Common myeloid progenitor, CD34-positive (primary cell): ENCODE results near the gene LRRC4C.

Experiments used
- CTCF ChIA-PET: fragments of 350-600 bp; sonication (Branson Sonifier 250); formaldehyde crosslinking; loops from one replicate; lab custom pipeline; 2021; ENCODE audit warnings: antibody characterized with exemption; lab: Charles Lee
- POLR2A ChIA-PET: fragments of 350-600 bp; sonication (Branson Sonifier 250); formaldehyde crosslinking; loops from one replicate; lab custom pipeline; 2021; ENCODE audit warnings: antibody characterized with exemption; lab: Charles Lee
- DNase-seq, 3 donors: peaks; one replicate each; pipeline versions ENCODE4 v3.0.0 to v3.0.0-alpha.2; 2013
- H3K27ac ChIP-seq, 2 experiments: 1 replicate in 1 of 2; 2 replicates in 1 of 2; pipeline ENCODE4 v1.7.0; 2013; ENCODE audit warnings: inconsistent platforms in 2 of 2, low read length in 2 of 2, mild to moderate bottlenecking in 2 of 2, low read depth in 1 of 2, moderate library complexity in 1 of 2; ENCODE audit not compliant: severe bottlenecking in 2 of 2, insufficient read depth in 1 of 2, poor library complexity in 1 of 2
- H3K27me3 ChIP-seq, 5 experiments: replicated peaks in 2 of 5; 1 replicate in 3 of 5; 2 replicates in 2 of 5; pipeline versions ENCODE4 v1.6.1 to v1.7.0; 2013; ENCODE audit warnings: low read length in 4 of 5, mild to moderate bottlenecking in 2 of 5, moderate library complexity in 2 of 5, inconsistent platforms in 1 of 5; ENCODE audit not compliant: insufficient read depth in 5 of 5, control insufficient read depth in 4 of 5
- H3K36me3 ChIP-seq, 4 experiments: 1 replicate in 2 of 4; 2 replicates in 2 of 4; pipeline versions ENCODE4 v1.6.1 to v1.7.0; 2013; ENCODE audit warnings: low read length in 3 of 4, control low read depth in 1 of 4, mild to moderate bottlenecking in 1 of 4; ENCODE audit not compliant: control insufficient read depth in 4 of 4, insufficient read depth in 4 of 4
- H3K4me1 ChIP-seq, 4 experiments: 1 replicate in 3 of 4; 2 replicates in 1 of 4; pipeline versions ENCODE4 v1.6.1 to v1.7.1; 2013; ENCODE audit warnings: low read length in 3 of 4, mild to moderate bottlenecking in 3 of 4, control low read depth in 1 of 4, inconsistent platforms in 1 of 4, moderate library complexity in 1 of 4; ENCODE audit not compliant: control insufficient read depth in 4 of 4, insufficient read depth in 4 of 4; ENCODE audit errors: control extremely low read depth in 1 of 4
- H3K4me3 ChIP-seq, 7 experiments: 1 replicate in 4 of 7; 2 replicates in 3 of 7; pipeline versions ENCODE4 v1.5.1 to v1.7.0; 2013; ENCODE audit warnings: mild to moderate bottlenecking in 7 of 7, low read length in 6 of 7, moderate library complexity in 6 of 7, inconsistent platforms in 2 of 7, low read depth in 2 of 7, control low read depth in 1 of 7; ENCODE audit not compliant: insufficient read depth in 4 of 7, control insufficient read depth in 1 of 7; ENCODE audit errors: extremely low read depth in 1 of 7
- H3K9me3 ChIP-seq, 5 experiments: 1 replicate in 4 of 5; 2 replicates in 1 of 5; pipeline versions ENCODE4 v1.6.1 to v1.7.1; 2013; ENCODE audit warnings: low read length in 4 of 5, mild to moderate bottlenecking in 2 of 5, inconsistent platforms in 1 of 5, low read depth in 1 of 5, moderate library complexity in 1 of 5; ENCODE audit not compliant: control insufficient read depth in 4 of 5, insufficient read depth in 2 of 5; ENCODE audit errors: control extremely low read depth in 1 of 5
- WGBS: methylation state at CpG from one replicate; pipeline ENCODE4 v1.1.5; 2013; ENCODE audit not compliant: insufficient coverage; 5-methylcytosine and 5-hydroxymethylcytosine counted together

Gene LRRC4C

GRCh38 chr11:40321537-40321936, 1137.9 kb downstream of the LRRC4C start:
- Histone ChIP-seq H3K36me3 (no peaks in the 10 kb centered on the region), H3K9me3 (no peaks in the 10 kb centered on the region), H3K27me3 (peaks cover 0 to 2% (median 0%) of the 10 kb centered on the region in 5 experiments), H3K27ac (no peak overlapping the region), H3K4me1 (no peaks in the 10 kb centered on the region), H3K4me3 (no peak overlapping the region)
- DNase-seq, result no peak
- CTCF ChIA-PET, result interaction anchor here (1.5 kb wide), 1 partner anchor 14 kb away, joined by 3 read pairs; no protein-coding TSS in a partner anchor
- no CpG with 5 or more reads among the region's 1 CpG for WGBS
- POLR2A ChIA-PET, result no interaction called here

DNA sequence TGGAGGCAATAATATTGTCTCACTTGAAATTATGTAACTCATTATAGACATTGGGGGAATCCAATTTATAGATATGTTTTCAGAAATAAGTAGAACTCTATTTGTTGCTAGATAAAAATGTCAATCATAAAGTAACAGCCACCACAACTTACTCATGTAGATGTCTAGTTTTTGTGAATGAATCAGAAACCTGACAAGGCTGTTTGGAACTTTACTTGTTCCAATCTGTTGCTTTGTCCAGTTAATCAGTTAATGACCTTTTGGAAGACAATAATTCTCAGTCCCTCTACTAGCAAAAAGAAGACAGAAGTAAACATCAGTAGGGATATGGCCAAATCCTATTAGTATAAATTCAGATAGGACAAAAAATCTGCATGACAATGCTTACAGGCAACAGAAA, 1143.3 kb downstream of the LRRC4C start:
- Histone ChIP-seq H3K4me3 (no peak overlapping the region), H3K36me3 (no peaks in the 10 kb centered on the region), H3K9me3 (no peaks in the 10 kb centered on the region), H3K27ac (no peak overlapping the region), H3K27me3 (peaks cover 0 to 2% (median 0%) of the 10 kb centered on the region in 5 experiments), H3K4me1 (no peaks in the 10 kb centered on the region)
- POLR2A ChIA-PET, result no interaction called here
- no peak for DNase-seq
- CTCF ChIA-PET, result interaction anchor here (2.4 kb wide), 1 partner anchor 9 kb away, joined by 11 read pairs; no protein-coding TSS in a partner anchor

DNA sequence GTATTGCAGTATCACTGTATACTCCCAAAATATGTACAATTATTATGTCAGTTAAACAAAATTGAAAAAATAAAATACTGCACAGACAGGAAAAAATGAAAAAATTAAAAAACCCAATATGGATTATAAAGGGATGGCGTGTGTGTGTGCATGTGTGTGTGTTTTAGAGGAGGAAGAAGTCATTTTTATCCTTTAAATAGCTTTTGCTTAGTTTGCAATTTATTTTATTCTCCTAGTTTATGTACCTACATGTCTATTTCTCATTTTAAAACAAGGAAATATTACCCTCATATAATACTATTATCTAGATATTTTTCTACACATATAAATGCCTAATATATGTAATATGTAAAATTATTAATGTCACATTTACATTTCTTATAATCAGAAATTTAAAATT, 1144.3 kb downstream of the LRRC4C start:
- Histone ChIP-seq H3K4me1 (no peaks in the 10 kb centered on the region), H3K27ac (no peak overlapping the region), H3K27me3 (peaks cover 0 to 2% (median 0%) of the 10 kb centered on the region in 5 experiments), H3K9me3 (no peaks in the 10 kb centered on the region), H3K4me3 (no peak overlapping the region), H3K36me3 (no peaks in the 10 kb centered on the region)
- POLR2A ChIA-PET, result no interaction called here
- DNase-seq, result no peak
- no CpG with 5 or more reads among the region's 1 CpG for WGBS
- CTCF ChIA-PET, result interaction anchor here (0.6 kb wide), 1 partner anchor 9 kb away, joined by 3 read pairs; no protein-coding TSS in a partner anchor

GRCh38 chr11:40314327-40314726, 1145.1 kb downstream of the LRRC4C start:
- CTCF ChIA-PET, result no interaction called here
- POLR2A ChIA-PET, result no interaction called here
- Histone ChIP-seq H3K4me1 (no peaks in the 10 kb centered on the region), H3K27ac (no peak overlapping the region), H3K27me3 (peaks cover 0 to 2% (median 0%) of the 10 kb centered on the region in 5 experiments), H3K36me3 (no peaks in the 10 kb centered on the region), H3K4me3 (no peak overlapping the region), H3K9me3 (no peaks in the 10 kb centered on the region)
- no peak for DNase-seq
- no CpG with 5 or more reads among the region's 2 CpGs for WGBS

GRCh38 chr11:40306938-40307548, 1152.4 kb downstream of the LRRC4C start:
- ChIA-PET CTCF (interaction anchor here (0.9 to 6.8 kb wide), 5 partner anchors 10 to 25 kb away, joined by 3 to 48 read pairs (median 4); no protein-coding TSS in a partner anchor), POLR2A (no interaction called here)
- Histone ChIP-seq H3K4me3 (no peak overlapping the region), H3K36me3 (no peaks in the 10 kb centered on the region), H3K9me3 (no peaks in the 10 kb centered on the region), H3K27ac (no peak overlapping the region), H3K4me1 (no peaks in the 10 kb centered on the region), H3K27me3 (peaks cover 0 to 2% (median 0%) of the 10 kb centered on the region in 5 experiments)
- DNase-seq, result peak; percentile 38 to 64 (median 63)
- WGBS, result no CpG with 5 or more reads among the region's 1 CpG

- ChIA-PET POLR2A (no interaction called here), CTCF (interaction anchor here (1.9 kb wide), 1 partner anchor 9 kb away, joined by 9 read pairs; no protein-coding TSS in a partner anchor)
- Histone ChIP-seq H3K27ac (no peak overlapping the region), H3K36me3 (no peaks in the 10 kb centered on the region), H3K9me3 (no peaks in the 10 kb centered on the region), H3K27me3 (no peaks in the 10 kb centered on the region), H3K4me3 (no peak overlapping the region), H3K4me1 (no peaks in the 10 kb centered on the region)
- WGBS, result 93% methylated on average over 3 of the region's 4 CpGs
- DNase-seq, result no peak
Observed at GRCh38 chr11:40302669-40303068, 1156.8 kb downstream of the LRRC4C start.

DNA sequence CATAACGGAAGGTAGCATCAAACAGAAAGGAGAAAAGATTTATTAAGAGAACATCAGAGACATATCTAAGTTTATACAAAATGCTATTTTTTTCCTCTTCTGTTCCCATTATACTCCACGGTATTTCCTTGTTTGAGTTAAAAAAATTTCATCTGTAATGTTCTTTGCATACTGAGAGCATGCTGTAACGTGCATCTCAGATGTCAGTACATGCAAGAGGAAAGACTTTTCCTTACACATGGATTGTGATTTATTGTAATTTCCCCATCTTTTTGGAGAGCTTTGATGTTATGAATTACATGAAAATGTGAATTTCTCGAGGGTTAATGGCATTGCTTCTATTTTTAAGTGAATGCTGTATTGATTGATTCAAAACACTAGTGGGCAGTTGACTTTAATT, 1164.0 kb downstream of the LRRC4C start:
- Histone ChIP-seq H3K27ac (no peak overlapping the region), H3K27me3 (peaks cover 0 to 12% (median 0%) of the 10 kb centered on the region in 5 experiments), H3K4me1 (peaks cover 0 to 31% (median 18%) of the 10 kb centered on the region in 4 experiments), H3K9me3 (no peaks in the 10 kb centered on the region), H3K36me3 (no peaks in the 10 kb centered on the region), H3K4me3 (no peak overlapping the region)
- no peak for DNase-seq
- POLR2A ChIA-PET, result no interaction called here
- CTCF ChIA-PET, result interaction anchor here (5.8 kb wide), 1 partner anchor 13 kb away, joined by 48 read pairs; no protein-coding TSS in a partner anchor
- WGBS, result 100% methylated on average over 1 of the region's 4 CpGs
